IPS DF 6.9 (cell line): Measurements from ENCODE around the gene ATAD3A.
A peak's percentile ranks its signal among the peaks of the same experiment; 100 is the strongest.
"Not testable (repeated sequence)": the region's sequence is repeated elsewhere in the genome, so short reads cannot be mapped to it uniquely, and the experiment has no call there.

Experiments
- DNase-seq: peaks from one replicate; pipeline ENCODE4 v3.0.0-alpha.2; 2013; ENCODE audit warnings: low read depth, low spot score
- H3K27ac ChIP-seq: one replicate; pipeline ENCODE4 v1.5.1; 2013; ENCODE audit warnings: low read length, control low read depth
- H3K27me3 ChIP-seq: 2 replicates; pipeline ENCODE4 v1.6.1; 2013; ENCODE audit warnings: mild to moderate bottlenecking, low read length; ENCODE audit not compliant: control insufficient read depth, insufficient read depth
- H3K36me3 ChIP-seq: 2 replicates; pipeline ENCODE4 v1.6.1; 2013; ENCODE audit warnings: low read length; ENCODE audit not compliant: control insufficient read depth, insufficient read depth
- H3K4me1 ChIP-seq: 2 replicates; pipeline ENCODE4 v1.6.1; 2013; ENCODE audit warnings: low read length; ENCODE audit not compliant: control insufficient read depth, insufficient read depth
- H3K4me3 ChIP-seq: 2 replicates; pipeline ENCODE4 v1.5.1; 2013; ENCODE audit warnings: mild to moderate bottlenecking, low read length
- H3K9me3 ChIP-seq: 2 replicates; pipeline ENCODE4 v1.6.1; 2013; ENCODE audit warnings: low read length, inconsistent platforms; ENCODE audit not compliant: control insufficient read depth, insufficient read depth
- whole genome bisulfite sequencing: extraction: QIAGEN DNeasy Blood & Tissue Kit; methylation state at CpG from one replicate; pipeline ENCODE4 v1.1.7; 2013; ENCODE audit warnings: mixed read lengths, missing lambda C conversion rate; ENCODE audit not compliant: insufficient read length, insufficient coverage; 5-methylcytosine and 5-hydroxymethylcytosine counted together

Gene ATAD3A

DNA sequence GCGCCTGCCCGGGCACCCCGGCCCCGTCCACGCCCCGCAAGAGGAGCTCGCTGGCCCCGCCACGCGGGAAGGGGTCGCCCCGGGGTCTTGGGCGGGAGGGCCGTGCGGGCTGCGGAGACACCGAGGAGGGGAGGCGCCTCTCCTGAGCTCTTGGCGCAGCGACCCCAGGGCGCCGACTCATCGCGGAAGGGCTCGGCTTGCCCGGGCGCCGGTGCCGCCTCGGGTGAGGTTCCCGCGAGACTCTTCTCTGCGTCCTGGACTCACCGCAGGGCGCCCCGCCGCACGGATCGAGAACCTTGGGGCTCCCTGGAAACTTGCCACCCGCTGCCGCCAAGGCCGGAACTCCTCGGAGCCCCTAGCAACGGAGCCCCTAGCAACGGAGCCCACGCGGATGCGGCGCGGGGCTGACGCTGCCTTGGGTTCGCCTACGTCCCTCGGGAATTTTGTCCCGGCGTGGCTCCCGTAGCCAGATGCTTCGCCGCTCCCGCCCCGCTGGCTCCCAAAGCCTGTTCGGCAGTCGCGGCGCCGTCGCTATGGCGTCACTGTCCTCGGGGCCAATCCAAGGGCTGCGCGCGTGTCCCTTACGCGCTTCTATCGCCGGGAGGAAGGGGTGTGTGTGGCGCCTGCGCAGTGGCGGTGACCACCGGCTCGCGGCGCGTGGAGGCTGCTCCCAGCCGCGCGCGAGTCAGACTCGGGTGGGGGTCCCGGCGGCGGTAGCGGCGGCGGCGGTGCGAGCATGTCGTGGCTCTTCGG lies at the start of gene ATAD3A:
Gene ATAD3A (plus strand): TSS at position 630 of the 753 bp plus-strand sequence. CDS start 107 bp downstream, at position 737.
- DNase-seq, result peak; percentile 95
- Histone ChIP-seq H3K27ac (no peak within 1 kb of the TSS), H3K4me1 (no peaks in the 10 kb centered on the region; the same call in 1 of the 2 replicates), H3K36me3 (no peaks in the 10 kb centered on the region), H3K27me3 (no peaks in the 10 kb centered on the region), H3K4me3 (peak within 1 kb of the TSS; percentile 92), H3K9me3 (no peaks in the 10 kb centered on the region)
- WGBS, result no CpG with 5 or more reads among the region's 99 CpGs

DNA sequence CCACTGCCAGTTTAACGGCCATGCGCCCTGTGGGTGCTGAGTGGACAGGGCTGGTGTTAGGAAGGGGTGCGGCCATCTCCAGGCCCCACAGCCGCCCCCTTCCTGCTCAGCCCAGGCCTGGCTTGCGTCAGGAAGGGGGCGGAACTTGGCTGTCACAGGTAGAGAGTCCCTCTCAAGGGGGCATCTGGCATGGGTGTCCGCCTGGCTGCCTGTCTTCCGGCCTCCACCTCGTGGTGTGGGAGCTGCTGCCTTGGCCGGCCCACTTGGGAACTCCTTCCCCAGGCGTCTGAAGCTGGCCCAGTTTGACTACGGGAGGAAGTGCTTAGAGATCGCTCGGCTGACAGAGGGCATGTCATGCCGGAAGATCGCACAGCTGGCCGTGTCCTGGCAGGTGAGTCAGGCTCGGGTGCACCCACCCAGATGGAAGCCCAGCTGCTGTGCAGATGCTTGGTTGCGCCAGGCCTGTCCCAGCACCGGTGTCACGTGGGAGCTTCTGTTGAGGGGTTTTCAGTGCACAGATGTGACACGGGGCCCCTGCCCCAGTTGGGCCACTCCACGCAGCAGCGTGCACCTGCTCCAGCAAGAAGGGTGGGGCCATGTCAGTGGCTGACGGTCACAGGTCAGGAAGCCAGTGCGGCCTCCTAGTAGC lies 49.5 kb upstream of the ATAD3A start:
- Histone ChIP-seq H3K4me1 (no peaks in the 10 kb centered on the region), H3K9me3 (no peaks in the 10 kb centered on the region), H3K36me3 (peaks cover 3% of the 10 kb centered on the region; the same call in 1 of the 2 replicates), H3K27ac (no peak overlapping the region), H3K27me3 (no peaks in the 10 kb centered on the region), H3K4me3 (no peak overlapping the region)
- no peak for DNase-seq
- WGBS, result no CpG with 5 or more reads among the region's 26 CpGs

- H3K36me3 ChIP-seq, result peaks cover 3% of the 10 kb centered on the region; the same call in 1 of the 2 replicates
- no peak overlapping the region for H3K27ac ChIP-seq
- H3K9me3 ChIP-seq, result no peaks in the 10 kb centered on the region
- WGBS, result no CpG with 5 or more reads among the region's 7 CpGs
- no peak overlapping the region for H3K4me3 ChIP-seq
- DNase-seq, result no peak
- H3K4me1 ChIP-seq, result no peaks in the 10 kb centered on the region
- no peaks in the 10 kb centered on the region for H3K27me3 ChIP-seq
These were observed 48.6 kb upstream of the ATAD3A start for GRCh38 chr1:1463312-1463711.

DNA sequence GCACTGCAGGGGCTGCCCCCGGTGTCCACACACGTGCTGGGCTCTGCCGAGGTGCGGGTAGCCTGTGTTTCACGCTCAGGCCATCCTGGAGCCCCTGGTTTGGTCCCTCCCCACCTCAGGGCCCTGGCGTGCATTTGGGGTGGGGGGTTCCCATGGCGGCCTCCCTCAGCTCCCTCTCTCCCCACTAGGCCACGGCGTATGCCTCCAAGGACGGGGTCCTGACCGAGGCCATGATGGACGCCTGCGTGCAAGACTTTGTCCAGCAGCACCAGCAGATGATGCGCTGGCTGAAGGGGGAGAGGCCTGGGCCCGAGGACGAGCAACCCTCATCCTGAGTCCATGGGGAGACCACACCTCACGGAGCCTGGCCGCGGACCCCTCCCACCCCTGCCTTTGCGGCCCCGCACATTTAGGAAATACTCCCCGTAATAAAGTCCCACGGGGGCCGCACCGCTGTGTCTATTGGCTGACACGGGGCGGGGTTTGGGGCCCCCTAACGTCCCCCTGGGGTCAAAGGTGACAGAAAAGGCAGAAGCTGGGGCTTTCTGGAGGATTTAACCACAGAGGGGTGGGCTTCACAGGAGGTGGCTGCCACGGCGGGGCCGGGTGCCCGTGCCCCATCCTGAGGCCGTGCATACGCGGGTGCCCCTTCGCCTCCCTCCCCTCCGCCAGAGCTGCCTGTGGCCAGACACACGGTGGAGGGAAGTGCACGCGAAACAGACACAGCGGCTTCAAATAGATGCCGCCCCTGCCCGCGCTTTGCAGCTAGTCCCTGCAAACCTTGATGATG lies 43.6 kb upstream of the ATAD3A start:
- not testable (repeated sequence) for H3K27me3 ChIP-seq, H3K4me3 ChIP-seq, H3K36me3 ChIP-seq, H3K4me1 ChIP-seq, DNase-seq, H3K9me3 ChIP-seq, H3K27ac ChIP-seq
- no CpG with 5 or more reads among the region's 44 CpGs for WGBS

DNA sequence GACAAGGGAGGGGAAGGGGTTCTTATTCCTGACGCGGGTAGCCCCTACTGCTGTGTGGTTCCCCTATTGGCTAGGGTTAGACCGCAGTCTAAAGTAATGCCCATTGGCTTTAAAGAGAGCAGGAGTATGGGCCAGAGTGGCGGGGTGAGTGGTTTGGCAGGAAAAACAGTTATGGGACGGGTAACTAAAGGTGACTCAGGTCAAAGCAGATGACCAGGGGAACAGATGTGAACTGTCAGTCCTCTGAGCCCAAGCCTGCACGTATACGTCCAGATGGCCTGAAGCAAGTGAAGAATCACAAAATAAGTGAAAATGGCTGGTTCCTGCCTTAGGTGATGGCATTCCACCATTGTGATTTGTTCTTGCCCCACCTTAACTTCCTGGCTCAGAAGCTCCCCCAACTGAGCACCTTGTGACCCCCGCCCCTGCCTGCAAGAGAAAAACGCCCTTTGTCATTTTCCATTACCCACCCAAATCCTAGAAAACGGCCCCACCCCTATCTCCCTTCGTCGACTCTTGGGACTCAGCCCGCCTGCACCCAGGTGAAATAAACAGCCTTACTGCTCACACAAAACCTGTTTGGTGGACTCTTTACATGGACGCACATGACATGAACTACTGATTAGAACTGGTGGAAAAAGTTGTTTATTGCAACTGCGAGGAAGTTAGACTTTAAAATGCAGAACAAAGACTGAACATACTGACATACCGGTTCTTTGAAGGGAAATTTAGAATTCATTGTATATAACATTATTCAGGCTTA lies 41.2 kb upstream of the ATAD3A start:
- no peak for DNase-seq
- H3K27me3 ChIP-seq, result no peaks in the 10 kb centered on the region
- peaks cover 1% of the 10 kb centered on the region; the same call in 1 of the 2 replicates for H3K4me1 ChIP-seq
- no peaks in the 10 kb centered on the region for H3K9me3 ChIP-seq
- peak overlapping the region; percentile 56; the same call in 1 of the 2 replicates for H3K4me3 ChIP-seq
- no peak overlapping the region for H3K27ac ChIP-seq
- H3K36me3 ChIP-seq, result no peaks in the 10 kb centered on the region
- no CpG with 5 or more reads among the region's 16 CpGs for WGBS

- Histone ChIP-seq H3K4me1 (peaks cover 1% of the 10 kb centered on the region; the same call in 1 of the 2 replicates), H3K4me3 (peak within 1 kb of the TSS; percentile 69), H3K27ac (no peak within 1 kb of the TSS), H3K27me3 (no peaks in the 10 kb centered on the region), H3K9me3 (no peaks in the 10 kb centered on the region), H3K36me3 (no peaks in the 10 kb centered on the region)
- no CpG with 5 or more reads among the region's 87 CpGs for WGBS
- DNase-seq, result peak; percentile 73
These were observed 40.4 kb upstream of the ATAD3A start, which contains the start of gene ATAD3B for GRCh38 chr1:1471389-1472052. Gene ATAD3B (plus strand): TSS chr1:1471765. CDS start chr1:1471885, 120 bp downstream.

GRCh38 chr1:1472053-1472876 lies 39.7 kb upstream of the ATAD3A start:
- H3K27ac ChIP-seq, H3K9me3 ChIP-seq, H3K36me3 ChIP-seq, H3K4me1 ChIP-seq, DNase-seq, H3K27me3 ChIP-seq: not testable (repeated sequence)
- H3K4me3 ChIP-seq, result peak overlapping the region; percentile 69; the same call in 1 of the 2 replicates
- WGBS, result no CpG with 5 or more reads among the region's 65 CpGs

DNA sequence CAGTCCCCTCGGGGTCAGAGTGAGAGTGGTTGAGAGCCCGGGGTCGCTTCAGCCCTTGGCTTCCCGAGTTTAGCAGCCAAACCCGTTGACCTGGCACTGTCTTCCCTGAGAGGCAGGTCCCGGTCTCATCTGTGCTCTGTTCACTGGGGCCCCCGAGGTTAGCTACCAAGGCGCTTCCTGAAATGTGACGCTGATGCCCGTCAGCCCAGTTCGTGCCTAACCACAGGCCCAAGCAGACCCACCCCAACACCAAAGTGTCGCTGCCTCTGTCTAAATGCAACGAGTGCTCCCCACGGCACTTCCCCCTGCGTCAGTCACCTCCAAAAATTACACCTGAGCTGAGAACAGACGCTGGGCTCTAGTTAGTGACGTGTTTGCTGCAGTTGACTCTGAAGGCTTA lies 36.0 kb upstream of the ATAD3A start:
- WGBS, result no CpG with 5 or more reads among the region's 17 CpGs
- H3K36me3 ChIP-seq, result peaks cover 22% of the 10 kb centered on the region
- H3K9me3 ChIP-seq, H3K27me3 ChIP-seq, H3K27ac ChIP-seq, H3K4me3 ChIP-seq, DNase-seq, H3K4me1 ChIP-seq: not testable (repeated sequence)

- Histone ChIP-seq H3K4me3 (no peak overlapping the region), H3K36me3 (peaks cover 26% of the 10 kb centered on the region), H3K27ac (no peak overlapping the region), H3K27me3 (no peaks in the 10 kb centered on the region), H3K4me1 (peaks cover 1% of the 10 kb centered on the region; the same call in 1 of the 2 replicates), H3K9me3 (no peaks in the 10 kb centered on the region)
- DNase-seq, result no peak
- no CpG with 5 or more reads among the region's 22 CpGs for WGBS
These were observed 34.8 kb upstream of the ATAD3A start for GRCh38 chr1:1477206-1477605.
